HepG2 (cell line): ENCODE measurements around the gene GPR89A. TPM values are rescaled to one million over a fixed set of nuclear protein-coding genes. Genes with fewer than 3 reads are reported as not detected.
A peak's percentile ranks its signal among the peaks of the same experiment; 100 is the strongest.

Experiments used
- ATAC-seq: fragments of 200-7000 bp; cut with Tn5 transposase; 3 replicates; pipeline ENCODE4 v1.9.1; 2020; ENCODE audit warnings: mild to moderate bottlenecking, moderate library complexity
- BruUV-seq: library from RNA; stranded (reverse); fragments of 400-500 nt; replicated peaks from 2 replicates; lab custom pipeline; 2021; lab: Mats Ljungman, UMichigan
- CTCF ChIA-PET: fragments of 300-600 bp; formaldehyde crosslinking; extraction: SDS; loops from one replicate; lab custom pipeline; 2021; ENCODE audit warnings: low total read pairs, inconsistent platforms, low intra/inter-chr PET ratio; lab: Yijun Ruan, JAX
- POLR2A ChIA-PET: fragments of 350-600 bp; sonication (Branson Sonifier 250); formaldehyde crosslinking; loops from one replicate; lab custom pipeline; 2020; ENCODE audit warnings: antibody characterized with exemption, inconsistent platforms; lab: Yijun Ruan, JAX
- DNase-seq: peaks from one replicate; pipeline ENCODE4 v3.0.0-alpha.2; 2015; ENCODE audit warnings: low spot score
- FAIRE-seq: peaks from 3 replicates; lab custom pipeline; 2011; peaks lifted over from hg19 to GRCh38; lab: Jason Lieb, UNC
- H2AFZ ChIP-seq: one replicate; pipeline ENCODE4 v1.6.1; 2011; ENCODE audit warnings: low read length, inconsistent platforms
- H3K27ac ChIP-seq: fragments of 300-600 bp; 3 replicates; pipeline ENCODE4 v1.8.0; 2011; ENCODE audit warnings: mixed run types, mild to moderate bottlenecking, mixed read lengths, low read length, inconsistent platforms; ENCODE audit not compliant: insufficient read depth; ENCODE audit errors: extremely low read length
- H3K27me3 ChIP-seq, 2 experiments: fragments of 200-600 bp in 1 of 2; 2 replicates in 1 of 2; 3 replicates in 1 of 2; pipeline versions ENCODE4 v1.6.0 to v1.8.0; 2011; ENCODE audit warnings: low read length in 2 of 2, mild to moderate bottlenecking in 2 of 2, moderate library complexity in 2 of 2, inconsistent platforms in 1 of 2; ENCODE audit not compliant: insufficient read depth in 2 of 2, control insufficient read depth in 1 of 2
- H3K36me3 ChIP-seq, 2 experiments: fragments of 200-600 bp in 1 of 2; replicated peaks in 1 of 2; 2 replicates in 1 of 2; 3 replicates in 1 of 2; pipeline versions ENCODE4 v1.5.1 to v1.8.0; 2011; ENCODE audit warnings: low read length in 2 of 2, inconsistent platforms in 1 of 2; ENCODE audit not compliant: insufficient read depth in 2 of 2, control insufficient read depth in 1 of 2
- H3K4me1 ChIP-seq: 2 replicates; pipeline ENCODE4 v1.5.1; 2012; ENCODE audit warnings: low read length, inconsistent platforms; ENCODE audit not compliant: insufficient read depth
- H3K4me2 ChIP-seq: 2 replicates; pipeline ENCODE4 v1.6.0; 2011; ENCODE audit warnings: low read depth, low read length, inconsistent platforms
- H3K4me3 ChIP-seq, 3 experiments: fragments of 200-600 bp in 1 of 3; sonication (generic), shearing (Covaris generic) in 1 of 3; replicated peaks in 1 of 3; 2 replicates each; pipeline ENCODE4 v1.5.1; 2011 to 2016; ENCODE audit warnings: low read length in 3 of 3, inconsistent platforms in 2 of 3, low read depth in 2 of 3, mild to moderate bottlenecking in 2 of 3, control low read depth in 1 of 3, mixed read lengths in 1 of 3; ENCODE audit not compliant: insufficient read depth in 1 of 3
- H3K79me2 ChIP-seq: one replicate; pipeline ENCODE4 v1.6.1; 2011; ENCODE audit warnings: low read length, inconsistent platforms; ENCODE audit not compliant: insufficient read depth
- H3K9ac ChIP-seq: 2 replicates; pipeline ENCODE4 v1.6.0; 2011; ENCODE audit warnings: mild to moderate bottlenecking, low read depth, low read length, inconsistent platforms; ENCODE audit not compliant: insufficient read depth
- H3K9me3 ChIP-seq: 2 replicates; pipeline ENCODE4 v1.5.1; 2012; ENCODE audit warnings: mild to moderate bottlenecking, low read length
- H4K20me1 ChIP-seq: 2 replicates; pipeline ENCODE4 v1.6.0; 2011; ENCODE audit warnings: inconsistent platforms, mild to moderate bottlenecking, low read length, moderate library complexity; ENCODE audit not compliant: insufficient read depth
- JUN ChIP-seq: sonication (generic); formaldehyde crosslinking; IDR thresholded peaks from 2 replicates; pipeline ENCODE4 v1.4.0; 2020; ENCODE audit warnings: mild to moderate bottlenecking, missing genetic modification reagents
- SNAPC2 ChIP-seq: sonication (generic); formaldehyde crosslinking; IDR thresholded peaks from 2 replicates; pipeline ENCODE4 v1.8.1; 2022; ENCODE audit warnings: mild to moderate bottlenecking, missing genetic modification reagents
- ZNF737 ChIP-seq: sonication (generic); formaldehyde crosslinking; IDR thresholded peaks from 2 replicates; pipeline ENCODE4 v1.5.0; 2020; ENCODE audit warnings: missing genetic modification reagents, mild to moderate bottlenecking, borderline replicate concordance
- ZNF782 ChIP-seq: sonication (generic); formaldehyde crosslinking; IDR thresholded peaks from 2 replicates; pipeline ENCODE4 v1.4.0; 2020; ENCODE audit warnings: missing genetic modification reagents, mild to moderate bottlenecking, borderline replicate concordance
- WGBS: methylation state at CpG from one replicate; pipeline ENCODE4 v1.1.6; 2017; ENCODE audit warnings: low lambda C conversion rate; 5-methylcytosine and 5-hydroxymethylcytosine counted together
- in situ Hi-C: cut with HindIII; loops from 2 replicates; pipeline ENCODE4 v1.10.0; 2017; ENCODE audit warnings: low pct_unique_long_range_greater_than_20kb; ENCODE audit not compliant: extremely low pct_ligation_motif_present
- intact Hi-C: fragments of 100-400 bp; cut with micrococcal nuclease; formaldehyde crosslinking; loops from one replicate; pipeline ENCODE4 v1.10.0; 2022; ENCODE audit not compliant: unreplicated experiment
- polyA plus RNA-seq, 8 experiments: library from polyadenylated mRNA; depleted of rRNA in 3 of 8; stranded (reverse) in 7 of 8; unstranded in 1 of 8; fragments of >200 nt; fragmentation: Illumina TruSeq in 4 of 8; extraction: Trizol in 4 of 8; gene quantifications; 2 replicates each; pipeline versions ENCODE4 v1.2.1 to v1.2.3, GENCODE V29; 2011 to 2016; ENCODE audit warnings: low read depth in 4 of 8, missing spikeins in 1 of 8, mixed read lengths in 1 of 8; ENCODE audit not compliant: insufficient read depth in 1 of 8
- total RNA-seq, 5 experiments: library from RNA; depleted of rRNA; stranded (reverse); fragments of >200 nt; fragmentation: Illumina TruSeq; extraction: Trizol; gene quantifications; 2 replicates each; pipeline ENCODE4 v1.2.3, GENCODE V29; 2016; ENCODE audit warnings: low read depth in 1 of 5
- TF ChIP-seq, protein P1 (sequence below): sonication (generic); formaldehyde crosslinking; IDR thresholded peaks from 2 replicates; pipeline ENCODE4 v1.5.0; 2020; ENCODE audit warnings: mild to moderate bottlenecking, low read depth, missing genetic modification reagents, borderline replicate concordance
- TF ChIP-seq, protein P2 (sequence below): sonication (generic); formaldehyde crosslinking; IDR thresholded peaks from 2 replicates; pipeline ENCODE4 v1.4.0; 2020; ENCODE audit warnings: mild to moderate bottlenecking, missing genetic modification reagents
- TF ChIP-seq, protein P3 (sequence below): sonication (generic); formaldehyde crosslinking; IDR thresholded peaks from 2 replicates; pipeline ENCODE4 v1.9.0; 2021; ENCODE audit warnings: mild to moderate bottlenecking, missing genetic modification reagents
- TF ChIP-seq, protein P4 (sequence below): sonication (generic); formaldehyde crosslinking; conservative IDR thresholded peaks from 2 replicates; pipeline ENCODE4 v1.8.0; 2022; ENCODE audit warnings: missing genetic modification reagents
- TF ChIP-seq, protein P5 (sequence below): sonication (generic); formaldehyde crosslinking; IDR thresholded peaks from 2 replicates; pipeline ENCODE4 v1.5.0; 2020; ENCODE audit warnings: mild to moderate bottlenecking, missing genetic modification reagents
- TF ChIP-seq, protein P6 (sequence below): sonication (generic); IDR thresholded peaks from 2 replicates; pipeline ENCODE4 v1.6.1; 2016; ENCODE audit warnings: low read depth, borderline replicate concordance

Gene GPR89A
- total and polyA plus RNA-seq, 2 of the 13 experiments (the other 11 are each of a cell fraction or from before 2014, with no cell fraction given) = 23.4 to 32.6 TPM

DNA sequence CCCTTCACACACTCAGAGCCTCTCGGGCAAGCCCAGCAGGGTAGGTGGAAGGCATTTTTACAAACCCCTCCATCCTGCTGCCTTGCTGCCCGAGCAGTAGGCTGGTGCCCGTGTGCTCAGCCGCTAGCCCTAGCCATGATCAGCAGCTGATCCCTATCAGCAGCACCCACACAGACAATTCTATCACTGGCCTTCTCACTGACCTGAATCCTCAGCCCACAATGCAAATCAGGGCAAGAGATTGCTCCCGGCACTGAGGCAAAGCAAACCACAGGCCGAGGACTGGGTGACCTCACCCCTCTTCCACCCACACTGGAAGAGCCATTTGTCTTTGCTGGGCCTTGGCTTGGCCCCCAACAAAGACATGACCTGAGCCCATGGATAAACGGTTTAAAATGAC is 100.3 kb downstream of the GPR89A start:
- BruUV-seq = no TSS peak
- ChIA-PET CTCF (no interaction called here), POLR2A (interaction anchor here (1.3 to 4.3 kb wide), 4 partner anchors 10 to 74 kb away, joined by 3 to 45 read pairs (median 5); no protein-coding TSS in a partner anchor)
- DNase-seq = peak; percentile 28
- FAIRE-seq = no peak
- Histone ChIP-seq H3K9me3 (no peaks in the 10 kb centered on the region), H3K4me1 (peaks cover 98% of the 10 kb centered on the region), H3K27me3 (no peaks in the 10 kb centered on the region), H3K79me2 (peaks cover 12% of the 10 kb centered on the region), H3K36me3 (no peaks in the 10 kb centered on the region), H2AFZ (peak overlapping the region; percentile 55), H3K4me2 (peak overlapping the region; percentile 95), H4K20me1 (no peaks in the 10 kb centered on the region), H3K4me3 (peak overlapping the region; percentile 62 to 72 (median 69)), H3K27ac (peak overlapping the region; percentile 90), H3K9ac (peak overlapping the region; percentile 73)
- 4% methylated on average over 7 of the region's 7 CpGs for WGBS
- intact Hi-C loops (no loop called here), in situ Hi-C loops (no loop called here)
- ATAC-seq = peak; percentile 40
- TF ChIP-seq, protein P1, sequence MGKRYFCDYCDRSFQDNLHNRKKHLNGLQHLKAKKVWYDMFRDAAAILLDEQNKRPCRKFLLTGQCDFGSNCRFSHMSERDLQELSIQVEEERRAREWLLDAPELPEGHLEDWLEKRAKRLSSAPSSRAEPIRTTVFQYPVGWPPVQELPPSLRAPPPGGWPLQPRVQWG (CRISPR knock-in tag) = no peak
- TF ChIP-seq, protein P2, sequence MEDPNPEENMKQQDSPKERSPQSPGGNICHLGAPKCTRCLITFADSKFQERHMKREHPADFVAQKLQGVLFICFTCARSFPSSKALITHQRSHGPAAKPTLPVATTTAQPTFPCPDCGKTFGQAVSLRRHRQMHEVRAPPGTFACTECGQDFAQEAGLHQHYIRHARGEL (CRISPR knock-in tag) = no peak
- TF ChIP-seq, protein P3, sequence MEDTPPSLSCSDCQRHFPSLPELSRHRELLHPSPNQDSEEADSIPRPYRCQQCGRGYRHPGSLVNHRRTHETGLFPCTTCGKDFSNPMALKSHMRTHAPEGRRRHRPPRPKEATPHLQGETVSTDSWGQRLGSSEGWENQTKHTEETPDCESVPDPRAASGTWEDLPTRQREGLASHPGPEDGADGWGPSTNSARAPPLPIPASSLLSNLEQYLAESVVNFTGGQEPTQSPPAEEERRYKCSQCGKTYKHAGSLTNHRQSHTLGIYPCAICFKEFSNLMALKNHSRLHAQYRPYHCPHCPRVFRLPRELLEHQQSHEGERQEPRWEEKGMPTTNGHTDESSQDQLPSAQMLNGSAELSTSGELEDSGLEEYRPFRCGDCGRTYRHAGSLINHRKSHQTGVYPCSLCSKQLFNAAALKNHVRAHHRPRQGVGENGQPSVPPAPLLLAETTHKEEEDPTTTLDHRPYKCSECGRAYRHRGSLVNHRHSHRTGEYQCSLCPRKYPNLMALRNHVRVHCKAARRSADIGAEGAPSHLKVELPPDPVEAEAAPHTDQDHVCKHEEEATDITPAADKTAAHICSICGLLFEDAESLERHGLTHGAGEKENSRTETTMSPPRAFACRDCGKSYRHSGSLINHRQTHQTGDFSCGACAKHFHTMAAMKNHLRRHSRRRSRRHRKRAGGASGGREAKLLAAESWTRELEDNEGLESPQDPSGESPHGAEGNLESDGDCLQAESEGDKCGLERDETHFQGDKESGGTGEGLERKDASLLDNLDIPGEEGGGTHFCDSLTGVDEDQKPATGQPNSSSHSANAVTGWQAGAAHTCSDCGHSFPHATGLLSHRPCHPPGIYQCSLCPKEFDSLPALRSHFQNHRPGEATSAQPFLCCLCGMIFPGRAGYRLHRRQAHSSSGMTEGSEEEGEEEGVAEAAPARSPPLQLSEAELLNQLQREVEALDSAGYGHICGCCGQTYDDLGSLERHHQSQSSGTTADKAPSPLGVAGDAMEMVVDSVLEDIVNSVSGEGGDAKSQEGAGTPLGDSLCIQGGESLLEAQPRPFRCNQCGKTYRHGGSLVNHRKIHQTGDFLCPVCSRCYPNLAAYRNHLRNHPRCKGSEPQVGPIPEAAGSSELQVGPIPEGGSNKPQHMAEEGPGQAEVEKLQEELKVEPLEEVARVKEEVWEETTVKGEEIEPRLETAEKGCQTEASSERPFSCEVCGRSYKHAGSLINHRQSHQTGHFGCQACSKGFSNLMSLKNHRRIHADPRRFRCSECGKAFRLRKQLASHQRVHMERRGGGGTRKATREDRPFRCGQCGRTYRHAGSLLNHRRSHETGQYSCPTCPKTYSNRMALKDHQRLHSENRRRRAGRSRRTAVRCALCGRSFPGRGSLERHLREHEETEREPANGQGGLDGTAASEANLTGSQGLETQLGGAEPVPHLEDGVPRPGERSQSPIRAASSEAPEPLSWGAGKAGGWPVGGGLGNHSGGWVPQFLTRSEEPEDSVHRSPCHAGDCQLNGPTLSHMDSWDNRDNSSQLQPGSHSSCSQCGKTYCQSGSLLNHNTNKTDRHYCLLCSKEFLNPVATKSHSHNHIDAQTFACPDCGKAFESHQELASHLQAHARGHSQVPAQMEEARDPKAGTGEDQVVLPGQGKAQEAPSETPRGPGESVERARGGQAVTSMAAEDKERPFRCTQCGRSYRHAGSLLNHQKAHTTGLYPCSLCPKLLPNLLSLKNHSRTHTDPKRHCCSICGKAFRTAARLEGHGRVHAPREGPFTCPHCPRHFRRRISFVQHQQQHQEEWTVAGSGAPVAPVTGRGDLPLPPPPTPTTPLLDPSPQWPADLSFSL (CRISPR knock-in tag) = no peak
- no peak for TF ChIP-seq SNAPC2 (CRISPR knock-in tag)
- 0 out of 2 replicates have a peak, but pooled peaks have one; percentile 50 for TF ChIP-seq ZNF782
- TF ChIP-seq, protein P4, sequence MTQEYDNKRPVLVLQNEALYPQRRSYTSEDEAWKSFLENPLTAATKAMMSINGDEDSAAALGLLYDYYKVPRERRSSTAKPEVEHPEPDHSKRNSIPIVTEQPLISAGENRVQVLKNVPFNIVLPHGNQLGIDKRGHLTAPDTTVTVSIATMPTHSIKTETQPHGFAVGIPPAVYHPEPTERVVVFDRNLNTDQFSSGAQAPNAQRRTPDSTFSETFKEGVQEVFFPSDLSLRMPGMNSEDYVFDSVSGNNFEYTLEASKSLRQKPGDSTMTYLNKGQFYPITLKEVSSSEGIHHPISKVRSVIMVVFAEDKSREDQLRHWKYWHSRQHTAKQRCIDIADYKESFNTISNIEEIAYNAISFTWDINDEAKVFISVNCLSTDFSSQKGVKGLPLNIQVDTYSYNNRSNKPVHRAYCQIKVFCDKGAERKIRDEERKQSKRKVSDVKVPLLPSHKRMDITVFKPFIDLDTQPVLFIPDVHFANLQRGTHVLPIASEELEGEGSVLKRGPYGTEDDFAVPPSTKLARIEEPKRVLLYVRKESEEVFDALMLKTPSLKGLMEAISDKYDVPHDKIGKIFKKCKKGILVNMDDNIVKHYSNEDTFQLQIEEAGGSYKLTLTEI (CRISPR knock-in tag) = no peak
- no peak for TF ChIP-seq ZNF737
- TF ChIP-seq, protein P5, sequence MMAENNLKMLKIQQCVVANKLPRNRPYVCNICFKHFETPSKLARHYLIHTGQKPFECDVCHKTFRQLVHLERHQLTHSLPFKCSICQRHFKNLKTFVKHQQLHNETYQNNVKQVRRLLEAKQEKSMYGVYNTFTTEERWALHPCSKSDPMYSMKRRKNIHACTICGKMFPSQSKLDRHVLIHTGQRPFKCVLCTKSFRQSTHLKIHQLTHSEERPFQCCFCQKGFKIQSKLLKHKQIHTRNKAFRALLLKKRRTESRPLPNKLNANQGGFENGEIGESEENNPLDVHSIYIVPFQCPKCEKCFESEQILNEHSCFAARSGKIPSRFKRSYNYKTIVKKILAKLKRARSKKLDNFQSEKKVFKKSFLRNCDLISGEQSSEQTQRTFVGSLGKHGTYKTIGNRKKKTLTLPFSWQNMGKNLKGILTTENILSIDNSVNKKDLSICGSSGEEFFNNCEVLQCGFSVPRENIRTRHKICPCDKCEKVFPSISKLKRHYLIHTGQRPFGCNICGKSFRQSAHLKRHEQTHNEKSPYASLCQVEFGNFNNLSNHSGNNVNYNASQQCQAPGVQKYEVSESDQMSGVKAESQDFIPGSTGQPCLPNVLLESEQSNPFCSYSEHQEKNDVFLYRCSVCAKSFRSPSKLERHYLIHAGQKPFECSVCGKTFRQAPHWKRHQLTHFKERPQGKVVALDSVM = no peak
- TF ChIP-seq JUN (CRISPR knock-in tag) = peak; percentile 71; the same call in 1 of the 2 replicates
- TF ChIP-seq, protein P6, sequence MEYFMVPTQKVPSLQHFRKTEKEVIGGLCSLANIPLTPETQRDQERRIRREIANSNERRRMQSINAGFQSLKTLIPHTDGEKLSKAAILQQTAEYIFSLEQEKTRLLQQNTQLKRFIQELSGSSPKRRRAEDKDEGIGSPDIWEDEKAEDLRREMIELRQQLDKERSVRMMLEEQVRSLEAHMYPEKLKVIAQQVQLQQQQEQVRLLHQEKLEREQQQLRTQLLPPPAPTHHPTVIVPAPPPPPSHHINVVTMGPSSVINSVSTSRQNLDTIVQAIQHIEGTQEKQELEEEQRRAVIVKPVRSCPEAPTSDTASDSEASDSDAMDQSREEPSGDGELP = peak; percentile 34; the same call in 1 of the 2 replicates
